ENCODE data around the gene RPS19BP1. TPM values are rescaled to one million over a fixed set of nuclear protein-coding genes. Genes with fewer than 3 reads are reported as not detected.
A peak's percentile ranks its signal among the peaks of the same experiment; 100 is the strongest.

Gene RPS19BP1
- total RNA-seq (10 to 100 TPM; 35.2 to 67.4 (median 61.5) TPM), polyA plus RNA-seq (100 to 1,000 TPM in 1 of 2 donors, 10 to 100 TPM in 1; 98.6 to 162 TPM), total RNA-seq (37.8 reads per million, percentile 65 among the genes with 10 or more reads in this experiment)

GRCh38 chr22:39532215-39533073 lies at the start of gene RPS19BP1:
Gene RPS19BP1, minus strand, starts transcription at chr22:39532748. Its CDS starts 10 bp downstream, at chr22:39532738.
- peaks cover 41 to 60% (median 52%) of the 10 kb centered on the region in 7 donors for H3K4me1 Mint-ChIP-seq
- intact Hi-C loops (cut with micrococcal nuclease), result loop anchor here (1.0 to 5.0 kb wide), 15 partner anchors 12 to 1475 kb away; partner anchors contain the start of genes ADSL (in 2 of the 2), ATF4 (in 2 of the 2), GRAP2 (in 2 of the 2) and MIEF1 (in 2 of the 2)
- H3K9me3 ChIP-seq (ENCODE audit: control insufficient read depth in 2 of 3, low read length in 3 of 3), result no peaks in the 10 kb centered on the region
- H3K36me3 Mint-ChIP-seq, result peaks cover 0 to 26% (median 7%) of the 10 kb centered on the region in 5 donors
- ChIA-PET CTCF (interaction anchor here (0.9 to 6.4 kb wide), 6 partner anchors 10 to 815 kb away, joined by 3 to 120 read pairs (median 6); partner anchors contain the start of gene TAB1), POLR2A (interaction anchor here (1.0 to 7.1 kb wide), 14 partner anchors 11 to 512 kb away, joined by 3 to 105 read pairs (median 5); partner anchors contain the start of genes ATF4, MIEF1, RPL3 and TAB1)
- peak within 1 kb of the TSS; percentile 92 for H3K4me3 ChIP-seq (ENCODE audit: low read length)
- peaks cover 39 to 53% of the 10 kb centered on the region in 2 donors for H3K4me1 ChIP-seq (ENCODE audit: control insufficient read depth in 2 of 2, insufficient read depth in 2 of 2, low read length in 2 of 2)
- ATAC-seq, result peak; percentile 89
- peak within 1 kb of the TSS; percentile 95 for H3K27ac ChIP-seq (ENCODE audit: low read depth, low read length)
- no peaks in the 10 kb centered on the region for H3K27me3 ChIP-seq (ENCODE audit: control insufficient read depth in 2 of 2, insufficient read depth in 2 of 2, low read length in 2 of 2)
- H3K9me3 Mint-ChIP-seq, result peaks cover 0 to 3% (median 0%) of the 10 kb centered on the region in 11 donors
- DNase-seq, result peak; percentile 92 to 100 (median 99)
- H3K36me3 ChIP-seq (ENCODE audit: control insufficient read depth in 2 of 3, insufficient read depth in 3 of 3, low read length in 3 of 3), result peaks cover 0 to 31% (median 12%) of the 10 kb centered on the region in 3 experiments
- H3K4me3 Mint-ChIP-seq, result peak within 1 kb of the TSS; percentile 92 to 98 (median 95)
- peak within 1 kb of the TSS; percentile 85 to 98 (median 95) for H3K27ac Mint-ChIP-seq
- peaks cover 0 to 4% (median 0%) of the 10 kb centered on the region in 5 donors for H3K27me3 Mint-ChIP-seq

- POLR2A ChIA-PET, result no interaction called here
- no peak overlapping the region for H3K4me3 Mint-ChIP-seq
- H3K9me3 Mint-ChIP-seq, result peaks cover 0 to 9% (median 0%) of the 10 kb centered on the region in 11 donors
- H3K27me3 Mint-ChIP-seq, result peaks cover 0 to 23% (median 12%) of the 10 kb centered on the region in 5 donors
- H3K9me3 ChIP-seq (ENCODE audit: control insufficient read depth in 2 of 3, low read length in 3 of 3), result no peaks in the 10 kb centered on the region
- ATAC-seq (no peak), DNase-seq (no peak)
- no peak overlapping the region for H3K27ac ChIP-seq (ENCODE audit: low read depth, low read length)
- CTCF ChIA-PET, result no interaction called here
- H3K27me3 ChIP-seq (ENCODE audit: control insufficient read depth in 2 of 2, insufficient read depth in 2 of 2, low read length in 2 of 2), result no peaks in the 10 kb centered on the region
- peaks cover 0 to 7% (median 0%) of the 10 kb centered on the region in 7 donors for H3K4me1 Mint-ChIP-seq
- H3K27ac Mint-ChIP-seq, result peak overlapping the region in 1 of 9 donors; percentile 44
- no peaks in the 10 kb centered on the region for H3K4me1 ChIP-seq (ENCODE audit: control insufficient read depth in 2 of 2, insufficient read depth in 2 of 2, low read length in 2 of 2)
- intact Hi-C loops (cut with micrococcal nuclease), result no loop called here
- H3K36me3 ChIP-seq (ENCODE audit: control insufficient read depth in 2 of 3, insufficient read depth in 3 of 3, low read length in 3 of 3), result no peaks in the 10 kb centered on the region
- H3K4me3 ChIP-seq (ENCODE audit: low read length), result no peak overlapping the region
- peaks cover 0 to 5% (median 4%) of the 10 kb centered on the region in 5 donors for H3K36me3 Mint-ChIP-seq
Observed at GRCh38 chr22:39581303-39581702, 48.8 kb upstream of the RPS19BP1 start.

GRCh38 chr22:39580795-39581194 lies 48.2 kb upstream of the RPS19BP1 start:
- Histone ChIP-seq H3K9me3 (ENCODE audit: control insufficient read depth in 2 of 3, low read length in 3 of 3) (no peaks in the 10 kb centered on the region), H3K4me1 (ENCODE audit: control insufficient read depth in 2 of 2, insufficient read depth in 2 of 2, low read length in 2 of 2) (no peaks in the 10 kb centered on the region), H3K36me3 (ENCODE audit: control insufficient read depth in 2 of 3, insufficient read depth in 3 of 3, low read length in 3 of 3) (no peaks in the 10 kb centered on the region), H3K27ac (ENCODE audit: low read depth, low read length) (no peak overlapping the region), H3K4me3 (ENCODE audit: low read length) (no peak overlapping the region), H3K27me3 (ENCODE audit: control insufficient read depth in 2 of 2, insufficient read depth in 2 of 2, low read length in 2 of 2) (no peaks in the 10 kb centered on the region)
- Mint-ChIP-seq H3K4me1 (peaks cover 0 to 7% (median 0%) of the 10 kb centered on the region in 7 donors), H3K27me3 (peaks cover 0 to 23% (median 12%) of the 10 kb centered on the region in 5 donors), H3K4me3 (no peak overlapping the region), H3K27ac (no peak overlapping the region), H3K9me3 (peaks cover 0 to 9% (median 0%) of the 10 kb centered on the region in 11 donors), H3K36me3 (peaks cover 0 to 5% (median 4%) of the 10 kb centered on the region in 5 donors)
- DNase-seq (no peak), ATAC-seq (no peak)
- intact Hi-C loops (cut with micrococcal nuclease), result no loop called here
- ChIA-PET POLR2A (interaction anchor here (0.5 kb wide), 1 partner anchor 425 kb away, joined by 3 read pairs; no protein-coding TSS in a partner anchor), CTCF (no interaction called here)

GRCh38 chr22:39580006-39580441 lies 47.5 kb upstream of the RPS19BP1 start:
- intact Hi-C loops (cut with micrococcal nuclease), result no loop called here
- no peaks in the 10 kb centered on the region for H3K9me3 ChIP-seq (ENCODE audit: control insufficient read depth in 2 of 3, low read length in 3 of 3)
- ChIA-PET POLR2A (no interaction called here), CTCF (no interaction called here)
- DNase-seq (no peak), ATAC-seq (no peak)
- H3K27ac ChIP-seq (ENCODE audit: low read depth, low read length), result no peak overlapping the region
- H3K4me1 ChIP-seq (ENCODE audit: control insufficient read depth in 2 of 2, insufficient read depth in 2 of 2, low read length in 2 of 2), result no peaks in the 10 kb centered on the region
- H3K36me3 ChIP-seq (ENCODE audit: control insufficient read depth in 2 of 3, insufficient read depth in 3 of 3, low read length in 3 of 3), result no peaks in the 10 kb centered on the region
- H3K4me3 ChIP-seq (ENCODE audit: low read length), result no peak overlapping the region
- peaks cover 0 to 25% (median 12%) of the 10 kb centered on the region in 5 donors for H3K27me3 Mint-ChIP-seq
- peaks cover 0 to 9% (median 0%) of the 10 kb centered on the region in 11 donors for H3K9me3 Mint-ChIP-seq
- H3K36me3 Mint-ChIP-seq, result peaks cover 0 to 5% (median 4%) of the 10 kb centered on the region in 5 donors
- H3K27ac Mint-ChIP-seq, result no peak overlapping the region
- H3K4me3 Mint-ChIP-seq, result no peak overlapping the region
- H3K27me3 ChIP-seq (ENCODE audit: control insufficient read depth in 2 of 2, insufficient read depth in 2 of 2, low read length in 2 of 2), result no peaks in the 10 kb centered on the region
- peaks cover 0 to 7% (median 0%) of the 10 kb centered on the region in 7 donors for H3K4me1 Mint-ChIP-seq

- Mint-ChIP-seq H3K4me1 (peaks cover 0 to 2% (median 0%) of the 10 kb centered on the region in 7 donors), H3K27ac (no peak overlapping the region), H3K9me3 (peaks cover 0 to 4% (median 0%) of the 10 kb centered on the region in 11 donors), H3K27me3 (peaks cover 0 to 21% (median 6%) of the 10 kb centered on the region in 5 donors), H3K4me3 (no peak overlapping the region), H3K36me3 (peaks cover 0 to under 1% (median 0%) of the 10 kb centered on the region in 5 donors)
- CTCF ChIA-PET, result no interaction called here
- ATAC-seq (no peak), DNase-seq (no peak)
- H3K9me3 ChIP-seq (ENCODE audit: control insufficient read depth in 2 of 3, low read length in 3 of 3), result no peaks in the 10 kb centered on the region
- no peaks in the 10 kb centered on the region for H3K4me1 ChIP-seq (ENCODE audit: control insufficient read depth in 2 of 2, insufficient read depth in 2 of 2, low read length in 2 of 2)
- POLR2A ChIA-PET, result no interaction called here
- intact Hi-C loops (cut with micrococcal nuclease), result no loop called here
- no peaks in the 10 kb centered on the region for H3K27me3 ChIP-seq (ENCODE audit: control insufficient read depth in 2 of 2, insufficient read depth in 2 of 2, low read length in 2 of 2)
- no peak overlapping the region for H3K4me3 ChIP-seq (ENCODE audit: low read length)
- no peak overlapping the region for H3K27ac ChIP-seq (ENCODE audit: low read depth, low read length)
- no peaks in the 10 kb centered on the region for H3K36me3 ChIP-seq (ENCODE audit: control insufficient read depth in 2 of 3, insufficient read depth in 3 of 3, low read length in 3 of 3)
Observed at GRCh38 chr22:39577900-39578299, 45.4 kb upstream of the RPS19BP1 start.

GRCh38 chr22:39577366-39577765 lies 44.8 kb upstream of the RPS19BP1 start:
- POLR2A ChIA-PET, result no interaction called here
- Histone ChIP-seq H3K4me3 (ENCODE audit: low read length) (no peak overlapping the region), H3K36me3 (ENCODE audit: control insufficient read depth in 2 of 3, insufficient read depth in 3 of 3, low read length in 3 of 3) (no peaks in the 10 kb centered on the region), H3K9me3 (ENCODE audit: control insufficient read depth in 2 of 3, low read length in 3 of 3) (no peaks in the 10 kb centered on the region), H3K27me3 (ENCODE audit: control insufficient read depth in 2 of 2, insufficient read depth in 2 of 2, low read length in 2 of 2) (no peaks in the 10 kb centered on the region), H3K27ac (ENCODE audit: low read depth, low read length) (no peak overlapping the region), H3K4me1 (ENCODE audit: control insufficient read depth in 2 of 2, insufficient read depth in 2 of 2, low read length in 2 of 2) (no peaks in the 10 kb centered on the region)
- CTCF ChIA-PET, result no interaction called here
- Mint-ChIP-seq H3K9me3 (peaks cover 0 to 4% (median 0%) of the 10 kb centered on the region in 11 donors), H3K27me3 (peaks cover 0 to 21% (median 6%) of the 10 kb centered on the region in 5 donors), H3K4me1 (peaks cover 0 to 1% (median 0%) of the 10 kb centered on the region in 7 donors), H3K36me3 (no peaks in the 10 kb centered on the region), H3K4me3 (no peak overlapping the region), H3K27ac (no peak overlapping the region)
- ATAC-seq (no peak), DNase-seq (no peak)
- intact Hi-C loops (cut with micrococcal nuclease), result no loop called here
